ENCODE results near the gene C10orf90.

Gene C10orf90

GRCh38 chr10:126430512-126430911, 240.0 kb downstream of the C10orf90 start:
- H3K9ac ChIP-seq (ENCODE audit: low read length), result no peak overlapping the region
- H3K27me3 ChIP-seq (ENCODE audit: control insufficient read depth, insufficient read depth, low read length), result no peaks in the 10 kb centered on the region
- H3K4me3 ChIP-seq (ENCODE audit: low read length), result no peak overlapping the region
- H3K27ac ChIP-seq (ENCODE audit: low read length), result no peak overlapping the region
- no peaks in the 10 kb centered on the region for H3K4me1 ChIP-seq (ENCODE audit: control insufficient read depth, low read depth, low read length)
- no peaks in the 10 kb centered on the region for H3K36me3 ChIP-seq (ENCODE audit: control insufficient read depth, low read depth, low read length)
- no peaks in the 10 kb centered on the region for H3K9me3 ChIP-seq (ENCODE audit: control insufficient read depth, low read depth, low read length)

DNA sequence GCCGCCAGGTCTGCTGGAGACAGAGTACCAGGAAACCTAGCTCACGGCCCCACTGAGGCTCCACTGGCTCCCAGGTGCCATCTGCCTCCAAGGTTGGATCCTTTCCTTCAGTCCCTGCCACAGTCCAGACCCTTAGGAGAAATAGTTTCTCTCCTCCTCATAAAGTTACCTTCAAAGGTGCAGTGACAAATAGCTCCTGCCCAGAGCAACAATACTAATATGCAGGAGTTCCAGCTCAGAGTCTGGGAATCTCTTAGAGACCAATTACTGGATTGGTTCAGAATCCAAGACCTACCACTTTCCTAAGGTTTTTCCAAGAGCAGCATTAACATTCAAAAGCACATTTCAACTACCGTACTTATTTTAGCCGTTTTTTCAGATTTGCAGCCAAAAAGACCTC, 241.2 kb downstream of the C10orf90 start:
- H3K4me3 ChIP-seq (ENCODE audit: low read length), result no peak overlapping the region
- H3K9ac ChIP-seq (ENCODE audit: low read length), result no peak overlapping the region
- H3K9me3 ChIP-seq (ENCODE audit: control insufficient read depth, low read depth, low read length), result no peaks in the 10 kb centered on the region
- H3K36me3 ChIP-seq (ENCODE audit: control insufficient read depth, low read depth, low read length), result no peaks in the 10 kb centered on the region
- H3K27ac ChIP-seq (ENCODE audit: low read length), result no peak overlapping the region
- H3K4me1 ChIP-seq (ENCODE audit: control insufficient read depth, low read depth, low read length), result no peaks in the 10 kb centered on the region
- H3K27me3 ChIP-seq (ENCODE audit: control insufficient read depth, insufficient read depth, low read length), result no peaks in the 10 kb centered on the region

GRCh38 chr10:126425489-126426065, 244.9 kb downstream of the C10orf90 start:
- no peak overlapping the region for H3K4me3 ChIP-seq (ENCODE audit: low read length)
- H3K27ac ChIP-seq (ENCODE audit: low read length), result no peak overlapping the region
- H3K36me3 ChIP-seq (ENCODE audit: control insufficient read depth, low read depth, low read length), result no peaks in the 10 kb centered on the region
- H3K4me1 ChIP-seq (ENCODE audit: control insufficient read depth, low read depth, low read length), result peaks cover 5% of the 10 kb centered on the region
- peaks cover 6% of the 10 kb centered on the region for H3K9me3 ChIP-seq (ENCODE audit: control insufficient read depth, low read depth, low read length)
- no peak overlapping the region for H3K9ac ChIP-seq (ENCODE audit: low read length)
- no peaks in the 10 kb centered on the region for H3K27me3 ChIP-seq (ENCODE audit: control insufficient read depth, insufficient read depth, low read length)

GRCh38 chr10:126425032-126425431, 245.5 kb downstream of the C10orf90 start:
- Histone ChIP-seq H3K4me3 (ENCODE audit: low read length) (no peak overlapping the region), H3K36me3 (ENCODE audit: control insufficient read depth, low read depth, low read length) (no peaks in the 10 kb centered on the region), H3K4me1 (ENCODE audit: control insufficient read depth, low read depth, low read length) (peaks cover 5% of the 10 kb centered on the region), H3K9me3 (ENCODE audit: control insufficient read depth, low read depth, low read length) (peaks cover 6% of the 10 kb centered on the region), H3K9ac (ENCODE audit: low read length) (no peak overlapping the region), H3K27ac (ENCODE audit: low read length) (no peak overlapping the region), H3K27me3 (ENCODE audit: control insufficient read depth, insufficient read depth, low read length) (no peaks in the 10 kb centered on the region)

DNA sequence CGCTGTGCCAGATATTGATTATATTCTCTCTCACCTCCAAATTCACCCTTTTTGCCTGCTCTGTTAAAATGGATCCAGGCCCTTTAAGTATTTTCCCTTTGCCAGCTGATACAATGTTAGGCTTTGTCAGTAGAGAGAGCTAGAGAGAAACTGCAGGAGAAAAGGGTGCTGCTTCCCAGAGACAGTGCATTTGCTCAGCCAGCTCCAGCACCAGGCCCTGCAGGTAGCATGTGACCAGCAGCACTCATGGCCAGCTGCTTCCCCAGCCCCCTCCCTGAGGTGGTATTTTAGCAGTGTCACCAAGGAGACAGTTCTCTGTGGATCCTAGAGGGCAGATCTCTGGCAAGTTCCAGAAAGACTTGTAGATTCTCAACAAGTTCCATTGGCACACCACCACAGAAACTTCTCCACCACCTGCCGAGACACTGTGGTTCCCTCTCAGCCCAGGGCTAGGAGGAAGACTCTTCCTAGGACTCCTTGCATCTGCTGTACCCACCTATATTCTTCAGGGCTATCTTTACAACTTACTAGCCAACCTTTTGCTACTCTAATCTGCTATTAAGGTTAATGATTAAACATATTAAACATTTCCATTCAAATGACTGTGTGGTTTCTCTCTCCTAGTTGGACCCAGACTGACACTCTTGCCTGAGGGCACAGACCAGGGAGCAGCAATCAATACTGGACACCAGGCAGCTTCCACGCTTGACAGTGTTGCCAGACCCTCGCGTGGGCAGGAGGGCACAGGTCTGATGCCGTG, 246.6 kb downstream of the C10orf90 start:
- no peak overlapping the region for H3K27ac ChIP-seq (ENCODE audit: low read length)
- H3K9ac ChIP-seq (ENCODE audit: low read length), result no peak overlapping the region
- H3K4me3 ChIP-seq (ENCODE audit: low read length), result no peak overlapping the region
- no peaks in the 10 kb centered on the region for H3K36me3 ChIP-seq (ENCODE audit: control insufficient read depth, low read depth, low read length)
- H3K9me3 ChIP-seq (ENCODE audit: control insufficient read depth, low read depth, low read length), result peaks cover 6% of the 10 kb centered on the region
- peaks cover 5% of the 10 kb centered on the region for H3K4me1 ChIP-seq (ENCODE audit: control insufficient read depth, low read depth, low read length)
- H3K27me3 ChIP-seq (ENCODE audit: control insufficient read depth, insufficient read depth, low read length), result no peaks in the 10 kb centered on the region

GRCh38 chr10:126422567-126422966, 247.9 kb downstream of the C10orf90 start:
- H3K27me3 ChIP-seq (ENCODE audit: control insufficient read depth, insufficient read depth, low read length), result no peaks in the 10 kb centered on the region
- no peak overlapping the region for H3K4me3 ChIP-seq (ENCODE audit: low read length)
- H3K4me1 ChIP-seq (ENCODE audit: control insufficient read depth, low read depth, low read length), result peaks cover 5% of the 10 kb centered on the region
- H3K9me3 ChIP-seq (ENCODE audit: control insufficient read depth, low read depth, low read length), result peaks cover 6% of the 10 kb centered on the region
- no peak overlapping the region for H3K9ac ChIP-seq (ENCODE audit: low read length)
- no peak overlapping the region for H3K27ac ChIP-seq (ENCODE audit: low read length)
- H3K36me3 ChIP-seq (ENCODE audit: control insufficient read depth, low read depth, low read length), result no peaks in the 10 kb centered on the region

GRCh38 chr10:126421756-126422256, 248.7 kb downstream of the C10orf90 start:
- no peak overlapping the region for H3K9ac ChIP-seq (ENCODE audit: low read length)
- H3K27me3 ChIP-seq (ENCODE audit: control insufficient read depth, insufficient read depth, low read length), result no peaks in the 10 kb centered on the region
- peaks cover 6% of the 10 kb centered on the region for H3K9me3 ChIP-seq (ENCODE audit: control insufficient read depth, low read depth, low read length)
- H3K4me3 ChIP-seq (ENCODE audit: low read length), result no peak overlapping the region
- H3K36me3 ChIP-seq (ENCODE audit: control insufficient read depth, low read depth, low read length), result no peaks in the 10 kb centered on the region
- H3K4me1 ChIP-seq (ENCODE audit: control insufficient read depth, low read depth, low read length), result peaks cover 5% of the 10 kb centered on the region
- no peak overlapping the region for H3K27ac ChIP-seq (ENCODE audit: low read length)

GRCh38 chr10:126420567-126421300, 249.8 kb downstream of the C10orf90 start:
- Histone ChIP-seq H3K4me3 (ENCODE audit: low read length) (no peak overlapping the region), H3K36me3 (ENCODE audit: control insufficient read depth, low read depth, low read length) (no peaks in the 10 kb centered on the region), H3K9ac (ENCODE audit: low read length) (no peak overlapping the region), H3K27me3 (ENCODE audit: control insufficient read depth, insufficient read depth, low read length) (no peaks in the 10 kb centered on the region), H3K27ac (ENCODE audit: low read length) (no peak overlapping the region), H3K9me3 (ENCODE audit: control insufficient read depth, low read depth, low read length) (peaks cover 6% of the 10 kb centered on the region), H3K4me1 (ENCODE audit: control insufficient read depth, low read depth, low read length) (peaks cover 5% of the 10 kb centered on the region)

DNA sequence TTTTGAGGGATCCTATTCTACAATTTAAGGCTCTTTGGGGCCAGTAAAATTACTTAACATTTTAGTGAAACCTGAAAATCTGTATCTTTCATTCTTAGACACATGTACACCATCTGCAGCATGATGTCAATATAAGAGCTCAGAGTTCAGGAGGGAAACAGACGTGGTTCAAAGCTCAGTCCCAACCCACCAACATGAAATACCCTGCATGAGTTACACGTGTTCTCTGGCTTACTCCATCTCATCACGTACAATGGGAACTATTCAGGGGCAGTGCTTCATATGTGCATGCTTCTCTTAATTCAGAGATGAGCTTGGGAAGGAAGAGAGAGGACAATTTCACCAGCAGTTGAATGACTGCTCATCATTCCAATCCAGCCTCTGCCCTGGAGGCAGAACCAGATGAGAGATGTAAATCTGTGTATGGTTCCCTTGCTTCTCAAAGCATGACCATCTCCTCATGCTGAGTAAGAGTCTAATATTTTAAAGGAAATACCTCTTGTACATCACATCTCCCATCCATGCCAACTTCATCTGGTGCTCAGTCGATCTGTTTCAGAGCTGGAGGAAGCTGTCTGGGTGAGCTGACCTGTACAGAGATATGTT, 253.2 kb downstream of the C10orf90 start:
- H3K36me3 ChIP-seq (ENCODE audit: control insufficient read depth, low read depth, low read length), result no peaks in the 10 kb centered on the region
- no peak overlapping the region for H3K4me3 ChIP-seq (ENCODE audit: low read length)
- H3K9ac ChIP-seq (ENCODE audit: low read length), result no peak overlapping the region
- no peaks in the 10 kb centered on the region for H3K9me3 ChIP-seq (ENCODE audit: control insufficient read depth, low read depth, low read length)
- peaks cover 5% of the 10 kb centered on the region for H3K4me1 ChIP-seq (ENCODE audit: control insufficient read depth, low read depth, low read length)
- H3K27ac ChIP-seq (ENCODE audit: low read length), result no peak overlapping the region
- no peaks in the 10 kb centered on the region for H3K27me3 ChIP-seq (ENCODE audit: control insufficient read depth, insufficient read depth, low read length)

- no peaks in the 10 kb centered on the region for H3K27me3 ChIP-seq (ENCODE audit: control insufficient read depth, insufficient read depth, low read length)
- H3K4me3 ChIP-seq (ENCODE audit: low read length), result no peak overlapping the region
- no peaks in the 10 kb centered on the region for H3K4me1 ChIP-seq (ENCODE audit: control insufficient read depth, low read depth, low read length)
- H3K9ac ChIP-seq (ENCODE audit: low read length), result no peak overlapping the region
- H3K27ac ChIP-seq (ENCODE audit: low read length), result no peak overlapping the region
- H3K36me3 ChIP-seq (ENCODE audit: control insufficient read depth, low read depth, low read length), result no peaks in the 10 kb centered on the region
- no peaks in the 10 kb centered on the region for H3K9me3 ChIP-seq (ENCODE audit: control insufficient read depth, low read depth, low read length)
Observed at GRCh38 chr10:126409821-126410220, 260.7 kb downstream of the C10orf90 start.

- Histone ChIP-seq H3K27ac (ENCODE audit: low read length) (no peak overlapping the region), H3K9me3 (ENCODE audit: control insufficient read depth, low read depth, low read length) (no peaks in the 10 kb centered on the region), H3K4me3 (ENCODE audit: low read length) (no peak overlapping the region), H3K4me1 (ENCODE audit: control insufficient read depth, low read depth, low read length) (no peaks in the 10 kb centered on the region), H3K9ac (ENCODE audit: low read length) (no peak overlapping the region), H3K27me3 (ENCODE audit: control insufficient read depth, insufficient read depth, low read length) (no peaks in the 10 kb centered on the region), H3K36me3 (ENCODE audit: control insufficient read depth, low read depth, low read length) (no peaks in the 10 kb centered on the region)
Observed at GRCh38 chr10:126408953-126409641, 261.4 kb downstream of the C10orf90 start.

Measured in iPS-18a (cell line).